SU-DHL-6 (cell line): Measurements from ENCODE around the gene ETFB.

Experiments used
- H2AFZ ChIP-seq: fragments of 200-600 bp; sonication (generic); 2 replicates; pipeline ENCODE4 v1.6.1; 2014; ENCODE audit warnings: low read depth, mild to moderate bottlenecking, moderate library complexity, mixed read lengths, antibody characterized with exemption, low read length; ENCODE audit not compliant: severe bottlenecking
- H3F3A ChIP-seq: fragments of 200-600 bp; shearing (Covaris generic); 2 replicates; pipeline ENCODE4 v1.6.0; 2016; ENCODE audit warnings: antibody characterized with exemption, mild to moderate bottlenecking; ENCODE audit not compliant: insufficient read depth
- H3K27ac ChIP-seq: fragments of 200-600 bp; sonication (generic); 2 replicates; pipeline ENCODE4 v1.5.1; 2016; ENCODE audit warnings: low read depth, mild to moderate bottlenecking, low read length, moderate library complexity, mixed read lengths
- H3K27me3 ChIP-seq: fragments of 200-600 bp; sonication (generic), shearing (Covaris generic); 2 replicates; pipeline ENCODE4 v1.6.0; 2014; ENCODE audit warnings: mild to moderate bottlenecking, low read length
- H3K36me3 ChIP-seq: fragments of 200-600 bp; sonication (generic); 2 replicates; pipeline ENCODE4 v1.6.1; 2014; ENCODE audit warnings: mild to moderate bottlenecking, low read length, mixed read lengths
- H3K4me2 ChIP-seq: fragments of 300-600, 200-600 bp; shearing (Covaris generic), sonication (generic); 2 replicates; pipeline ENCODE4 v1.6.0; 2014; ENCODE audit warnings: low read length, low read depth, mild to moderate bottlenecking; ENCODE audit not compliant: poor library complexity, severe bottlenecking
- H3K4me3 ChIP-seq: fragments of 200-600 bp; sonication (generic); 2 replicates; pipeline ENCODE4 v1.5.1; 2014; ENCODE audit warnings: antibody characterized with exemption, low read length, mild to moderate bottlenecking, mixed read lengths; ENCODE audit not compliant: insufficient read depth, poor library complexity, severe bottlenecking
- H3K79me2 ChIP-seq: fragments of 200-600 bp; sonication (generic); 2 replicates; pipeline ENCODE4 v1.6.1; 2014; ENCODE audit warnings: mild to moderate bottlenecking, low read length, moderate library complexity; ENCODE audit not compliant: insufficient read depth
- H3K9ac ChIP-seq: fragments of 200-600 bp; sonication (generic); 2 replicates; pipeline ENCODE4 v1.7.0; 2014; ENCODE audit warnings: mild to moderate bottlenecking, low read length
- H3K9me2 ChIP-seq: fragments of 200-600 bp; sonication (generic); replicated peaks from 2 replicates; pipeline ENCODE4 v1.6.1; 2014; ENCODE audit warnings: low read length; ENCODE audit not compliant: insufficient read depth
- H3K9me3 ChIP-seq: fragments of 200-600 bp; sonication (generic); 2 replicates; pipeline ENCODE4 v1.6.1; 2014; ENCODE audit warnings: low read length, mixed read lengths; ENCODE audit not compliant: insufficient read depth
- H4K20me1 ChIP-seq: fragments of 200-600 bp; sonication (generic); 2 replicates; pipeline ENCODE4 v1.6.1; 2014; ENCODE audit warnings: low read depth, mild to moderate bottlenecking, antibody characterized with exemption, low read length, moderate library complexity, mixed read lengths
- EZH2phosphoT487 ChIP-seq: fragments of 200-600 bp; sonication (generic), shearing (Covaris generic); conservative IDR thresholded peaks from 2 replicates; pipeline ENCODE4 v1.6.1; 2018; ENCODE audit warnings: mild to moderate bottlenecking, antibody characterized with exemption, low read length, moderate library complexity, mixed read lengths
- TF ChIP-seq, protein P1 (sequence below): fragments of 200-600 bp; sonication (generic); IDR thresholded peaks from one replicate; pipeline ENCODE4 v1.5.1; 2017; ENCODE audit warnings: antibody characterized with exemption, mild to moderate bottlenecking, low read length, moderate library complexity; ENCODE audit not compliant: insufficient read depth, poor library complexity, severe bottlenecking

The ETFB gene

DNA sequence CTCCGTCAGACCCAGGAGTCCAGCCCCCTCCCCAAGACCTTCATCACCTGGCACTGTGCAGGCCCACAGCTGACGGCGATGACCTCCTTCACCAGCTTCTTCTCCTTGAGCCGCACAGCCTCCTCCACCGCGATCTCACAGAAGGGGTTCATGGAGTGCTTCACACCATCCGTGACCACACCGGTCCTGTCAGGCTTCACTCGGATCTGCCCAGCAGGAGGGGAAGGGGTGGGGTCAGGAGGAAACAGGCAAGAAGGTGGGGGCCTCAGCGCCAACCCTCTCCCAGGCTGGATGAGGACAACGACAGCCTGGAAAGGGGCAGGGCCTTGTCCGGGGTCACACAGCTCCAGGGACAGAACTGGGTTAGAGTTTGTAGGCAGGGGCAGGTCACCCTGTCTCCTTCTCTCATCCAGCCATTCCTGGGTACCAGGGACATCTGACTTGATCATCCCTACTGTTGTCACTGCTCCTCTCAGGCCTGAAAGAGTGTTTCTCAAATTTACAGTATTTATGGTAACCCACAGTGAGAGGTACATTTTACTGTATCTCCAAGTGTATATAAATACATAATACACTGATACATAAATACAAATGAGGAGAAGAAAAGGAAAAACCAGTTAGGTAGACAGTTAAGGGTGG is 12.0 kb downstream of the ETFB start:
- Histone ChIP-seq H3K9me3 (no peaks in the 10 kb centered on the region), H4K20me1 (no peaks in the 10 kb centered on the region), H3K9ac (no peak overlapping the region), H3K27me3 (no peaks in the 10 kb centered on the region), H3K36me3 (no peaks in the 10 kb centered on the region), H3K4me3 (no peak overlapping the region), H3K9me2 (no peaks in the 10 kb centered on the region), H2AFZ (no peak overlapping the region), H3F3A (no peaks in the 10 kb centered on the region), H3K79me2 (no peaks in the 10 kb centered on the region), H3K4me2 (no peak overlapping the region), H3K27ac (no peak overlapping the region)
- no peak for TF ChIP-seq EZH2phosphoT487
- TF ChIP-seq, protein P1, sequence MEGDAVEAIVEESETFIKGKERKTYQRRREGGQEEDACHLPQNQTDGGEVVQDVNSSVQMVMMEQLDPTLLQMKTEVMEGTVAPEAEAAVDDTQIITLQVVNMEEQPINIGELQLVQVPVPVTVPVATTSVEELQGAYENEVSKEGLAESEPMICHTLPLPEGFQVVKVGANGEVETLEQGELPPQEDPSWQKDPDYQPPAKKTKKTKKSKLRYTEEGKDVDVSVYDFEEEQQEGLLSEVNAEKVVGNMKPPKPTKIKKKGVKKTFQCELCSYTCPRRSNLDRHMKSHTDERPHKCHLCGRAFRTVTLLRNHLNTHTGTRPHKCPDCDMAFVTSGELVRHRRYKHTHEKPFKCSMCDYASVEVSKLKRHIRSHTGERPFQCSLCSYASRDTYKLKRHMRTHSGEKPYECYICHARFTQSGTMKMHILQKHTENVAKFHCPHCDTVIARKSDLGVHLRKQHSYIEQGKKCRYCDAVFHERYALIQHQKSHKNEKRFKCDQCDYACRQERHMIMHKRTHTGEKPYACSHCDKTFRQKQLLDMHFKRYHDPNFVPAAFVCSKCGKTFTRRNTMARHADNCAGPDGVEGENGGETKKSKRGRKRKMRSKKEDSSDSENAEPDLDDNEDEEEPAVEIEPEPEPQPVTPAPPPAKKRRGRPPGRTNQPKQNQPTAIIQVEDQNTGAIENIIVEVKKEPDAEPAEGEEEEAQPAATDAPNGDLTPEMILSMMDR: no peak

DNA sequence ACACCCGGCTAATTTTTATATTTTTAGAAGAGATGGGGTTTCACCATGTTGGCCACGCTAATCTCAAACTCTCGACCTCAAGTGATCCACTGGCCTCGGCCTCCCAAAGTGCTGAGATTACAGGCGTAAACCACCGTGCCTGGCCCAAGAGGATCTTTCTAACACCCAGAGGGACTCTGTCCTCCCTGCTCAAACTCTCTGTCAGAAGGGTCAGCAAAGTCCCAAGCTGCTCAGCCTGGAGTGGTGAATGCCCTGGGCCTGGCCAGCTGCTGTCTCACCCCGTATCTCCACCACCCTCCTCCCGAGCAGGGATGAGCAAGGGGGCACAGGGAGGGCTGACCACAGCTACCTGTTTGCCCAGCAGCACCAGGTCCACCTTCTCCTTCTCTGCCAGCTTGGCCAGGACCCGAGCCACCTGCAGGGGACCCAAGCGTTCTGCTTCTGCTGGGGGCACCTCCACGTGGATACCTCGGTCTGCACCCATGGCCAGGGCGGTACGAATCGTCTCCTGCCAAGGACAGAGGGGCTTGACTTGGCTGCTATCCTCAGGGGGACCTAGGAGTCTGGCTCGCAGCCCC is 13.3 kb downstream of the ETFB start:
- TF ChIP-seq, protein P1: no peak
- TF ChIP-seq EZH2phosphoT487: no peak
- Histone ChIP-seq H3K36me3 (no peaks in the 10 kb centered on the region; the same call in 1 of the 2 replicates), H3K9me3 (no peaks in the 10 kb centered on the region), H3K27ac (no peak overlapping the region), H3K4me3 (no peak overlapping the region), H3K9ac (no peak overlapping the region), H3F3A (no peaks in the 10 kb centered on the region), H3K79me2 (no peaks in the 10 kb centered on the region), H2AFZ (no peak overlapping the region), H3K9me2 (no peaks in the 10 kb centered on the region), H3K27me3 (no peaks in the 10 kb centered on the region), H3K4me2 (no peak overlapping the region), H4K20me1 (no peaks in the 10 kb centered on the region)

DNA sequence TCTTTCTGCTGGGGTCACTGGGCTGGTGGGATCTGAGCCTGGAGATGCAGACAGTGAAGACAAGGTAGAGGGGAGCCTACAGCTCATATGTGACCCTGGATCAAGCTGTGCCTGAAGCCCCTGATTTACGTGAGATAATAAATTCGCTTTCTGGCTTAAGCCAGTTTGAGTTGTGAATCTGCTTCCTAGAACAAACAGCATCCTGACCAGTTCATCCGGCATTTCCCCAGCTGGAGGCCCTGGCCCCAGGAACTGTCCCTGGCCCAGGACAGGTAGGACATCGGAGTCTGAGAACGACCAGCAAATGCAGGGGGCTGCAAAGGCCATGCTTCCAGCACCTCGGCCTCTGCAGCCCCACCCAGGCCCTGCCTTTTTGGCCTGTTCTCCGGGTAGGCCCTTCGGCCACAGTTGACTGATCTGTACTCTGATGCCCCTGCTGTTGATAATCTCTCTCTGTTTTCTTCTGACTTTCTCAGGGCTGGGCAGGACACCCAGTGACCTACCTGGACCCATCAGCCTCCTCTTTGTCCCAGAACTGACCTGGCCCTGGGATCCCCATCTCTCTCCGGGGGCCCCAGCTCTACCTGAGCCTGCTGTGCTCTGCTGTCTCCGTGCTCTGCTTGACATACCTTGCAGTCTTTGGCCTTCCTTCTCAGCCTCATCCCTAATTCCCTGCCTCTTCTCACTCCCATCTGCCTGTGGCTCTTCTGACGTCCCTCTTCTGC is 14.8 kb downstream of the ETFB start:
- H3K36me3 ChIP-seq: no peaks in the 10 kb centered on the region; the same call in 1 of the 2 replicates
- H3K9me2 ChIP-seq: no peaks in the 10 kb centered on the region
- no peak overlapping the region for H2AFZ ChIP-seq
- no peak overlapping the region for H3K9ac ChIP-seq
- no peaks in the 10 kb centered on the region for H3K9me3 ChIP-seq
- H4K20me1 ChIP-seq: no peaks in the 10 kb centered on the region
- no peak overlapping the region for H3K4me2 ChIP-seq
- H3F3A ChIP-seq: no peaks in the 10 kb centered on the region
- H3K27me3 ChIP-seq: no peaks in the 10 kb centered on the region
- H3K4me3 ChIP-seq: no peak overlapping the region
- no peak overlapping the region for H3K27ac ChIP-seq
- no peaks in the 10 kb centered on the region for H3K79me2 ChIP-seq
- TF ChIP-seq EZH2phosphoT487: no peak
- TF ChIP-seq, protein P1: no peak
